Fibroblast of skin of left quadriceps (primary cell): Measurements from ENCODE around the gene MCF2L2.
"Not testable (repeated sequence)": the region's sequence is repeated elsewhere in the genome, so short reads cannot be mapped to it uniquely, and the experiment has no call there.

Source experiments
- DNase-seq, 2 experiments: peaks; one replicate each; pipeline ENCODE4 v3.0.0-alpha.2; 2013; ENCODE audit warnings: low read depth in 2 of 2

The MCF2L2 gene

GRCh38 chr3:183233966-183234365 lies 194.5 kb downstream of the MCF2L2 start:
- no peak for DNase-seq

GRCh38 chr3:183230826-183231225 lies 197.6 kb downstream of the MCF2L2 start:
- no peak for DNase-seq

DNA sequence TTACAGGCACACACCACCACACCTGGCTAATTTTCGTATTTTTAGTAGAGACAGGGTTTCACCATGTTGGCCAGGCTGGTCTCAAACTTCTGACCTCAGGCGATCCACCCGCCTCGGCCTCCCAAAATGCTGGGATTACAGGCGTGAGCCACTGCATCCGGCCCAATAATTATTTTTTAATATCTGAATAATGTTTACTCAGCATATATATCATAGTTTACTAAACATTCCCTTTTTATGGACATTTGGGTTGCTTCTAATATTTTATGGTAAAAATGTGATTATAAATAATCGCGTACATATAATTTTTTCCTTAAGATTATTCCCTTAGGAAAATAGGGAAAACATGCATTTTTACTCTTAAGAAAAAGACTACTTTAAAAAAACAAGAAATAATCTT lies 198.2 kb downstream of the MCF2L2 start:
- DNase-seq: not testable (repeated sequence)

DNA sequence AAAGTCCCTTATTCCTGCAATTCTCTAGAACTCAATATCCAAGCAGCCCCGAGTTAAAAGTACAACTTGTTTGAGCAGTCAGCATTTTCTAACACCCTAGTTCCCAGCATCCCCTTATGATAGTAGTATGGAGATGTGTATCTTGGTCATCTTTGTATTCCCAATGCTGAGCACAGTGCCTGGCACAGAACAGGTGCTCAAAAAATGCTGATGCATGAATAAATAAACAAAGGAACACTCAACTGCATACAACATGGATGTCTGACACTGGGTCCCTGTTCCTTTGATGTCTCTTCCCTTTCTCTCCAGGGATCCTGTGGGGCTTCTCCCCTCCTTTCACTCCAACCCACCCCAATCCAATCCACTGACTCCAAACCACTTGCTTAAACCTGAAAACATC lies 199.2 kb downstream of the MCF2L2 start:
- no peak for DNase-seq

DNA sequence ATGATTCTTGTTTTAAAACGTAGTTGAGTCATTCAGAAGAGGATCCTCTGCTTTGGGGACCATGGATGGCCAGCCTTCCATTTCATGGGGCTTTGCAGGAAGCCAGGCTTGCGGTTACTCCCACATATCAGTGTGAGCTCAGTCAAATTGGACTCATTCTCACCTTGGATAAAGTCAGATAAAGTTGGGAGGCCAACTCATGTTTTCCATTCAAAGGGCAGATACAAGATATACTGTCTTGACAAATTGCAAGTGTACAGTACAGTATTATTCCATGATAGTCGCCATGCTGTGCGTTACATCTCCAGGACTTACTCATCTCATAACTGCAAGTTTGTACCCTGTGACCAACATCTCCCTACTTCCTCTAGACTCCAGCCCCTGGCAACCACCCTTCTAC lies 200.8 kb downstream of the MCF2L2 start:
- no peak for DNase-seq

DNA sequence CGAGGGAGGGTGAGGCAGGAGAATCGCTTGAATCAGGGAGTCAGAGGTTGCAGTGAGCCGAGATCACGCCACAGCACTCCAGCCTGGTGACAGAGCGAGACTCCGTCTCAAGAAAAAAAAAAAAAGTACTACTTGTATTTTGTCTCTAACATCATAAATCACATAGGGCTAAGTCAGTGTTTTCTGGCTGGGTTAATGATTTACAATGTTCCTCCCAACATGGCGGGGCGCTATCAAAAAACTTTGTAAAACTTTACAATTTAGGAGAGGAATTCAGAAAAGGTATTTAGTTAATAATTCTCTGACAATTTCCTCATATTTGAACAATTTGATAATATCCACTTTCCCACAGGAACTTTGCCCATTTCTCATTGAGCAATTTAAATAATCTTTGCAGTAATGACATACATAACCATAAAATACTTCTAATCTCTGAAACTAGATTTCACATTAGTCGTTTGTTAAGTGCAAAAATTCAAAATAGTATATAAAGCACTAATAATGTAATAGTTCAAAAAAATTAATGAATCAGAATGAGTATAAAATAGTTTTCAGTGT lies 202.0 kb downstream of the MCF2L2 start:
- DNase-seq: no peak

DNA sequence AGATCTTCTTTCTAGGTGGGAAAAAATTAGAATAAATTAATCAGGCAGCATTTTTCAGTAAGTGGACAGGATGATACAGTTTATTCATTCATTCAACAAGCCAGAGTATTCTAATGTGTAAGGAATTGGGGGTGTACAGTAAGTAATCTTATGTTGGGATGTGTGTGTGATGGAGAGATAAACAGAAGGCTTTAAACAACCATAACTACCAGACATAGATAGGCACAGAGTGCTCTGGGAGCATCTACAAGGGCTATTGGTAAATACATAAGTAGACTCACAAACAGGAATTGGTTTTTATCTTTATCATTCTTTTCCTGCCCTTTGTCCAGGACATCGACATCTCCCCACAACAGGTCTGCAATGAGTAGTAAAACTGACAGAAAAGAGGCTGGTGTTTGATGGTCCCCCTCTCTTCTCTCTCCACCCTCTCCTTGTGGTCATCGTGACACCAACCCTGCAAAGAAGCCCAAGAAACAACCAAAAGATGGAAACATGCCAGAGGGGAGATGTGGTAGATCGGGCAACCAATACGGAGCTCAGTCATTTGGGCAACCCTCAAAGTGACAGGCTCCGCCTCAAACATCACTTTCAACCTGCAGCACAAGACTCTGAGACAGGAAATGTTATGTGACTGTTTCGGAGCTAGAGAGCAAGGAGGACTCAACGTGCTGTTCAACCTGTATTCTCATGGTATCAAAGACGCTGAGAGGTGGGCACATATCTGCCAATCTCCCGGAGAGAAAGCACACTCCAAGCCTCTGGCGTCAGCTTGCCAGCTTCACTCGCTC lies 204.0 kb downstream of the MCF2L2 start:
- no peak for DNase-seq

DNA sequence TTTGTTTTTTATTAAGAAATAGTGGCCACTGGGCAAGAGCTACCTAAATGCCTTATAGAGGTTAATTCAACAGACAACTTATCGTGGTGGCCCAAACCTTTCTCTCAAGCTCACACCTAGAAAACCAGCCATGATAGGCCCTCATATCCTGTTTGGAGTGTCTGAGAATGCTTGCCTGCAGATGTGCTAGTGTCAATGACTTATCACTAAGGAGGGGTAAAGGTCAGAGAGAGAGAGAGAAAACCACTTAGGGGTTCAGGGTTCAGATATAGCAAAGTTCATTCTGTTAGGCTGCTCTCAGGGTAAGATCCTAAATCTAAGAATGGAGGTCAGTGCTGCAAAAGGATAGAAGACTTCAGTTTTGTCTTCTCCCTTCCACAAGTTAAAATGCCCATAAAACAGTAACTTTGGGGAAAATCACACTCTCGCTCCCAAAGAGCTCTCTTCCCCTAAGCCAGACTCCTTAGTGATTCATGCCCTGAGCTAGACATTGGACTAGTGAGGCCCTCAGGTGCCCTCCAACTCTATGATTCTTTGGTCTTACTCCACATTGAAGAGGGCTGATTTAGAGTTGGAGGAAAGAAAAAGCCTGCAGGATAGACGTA lies 205.7 kb downstream of the MCF2L2 start:
- no peak for DNase-seq

DNA sequence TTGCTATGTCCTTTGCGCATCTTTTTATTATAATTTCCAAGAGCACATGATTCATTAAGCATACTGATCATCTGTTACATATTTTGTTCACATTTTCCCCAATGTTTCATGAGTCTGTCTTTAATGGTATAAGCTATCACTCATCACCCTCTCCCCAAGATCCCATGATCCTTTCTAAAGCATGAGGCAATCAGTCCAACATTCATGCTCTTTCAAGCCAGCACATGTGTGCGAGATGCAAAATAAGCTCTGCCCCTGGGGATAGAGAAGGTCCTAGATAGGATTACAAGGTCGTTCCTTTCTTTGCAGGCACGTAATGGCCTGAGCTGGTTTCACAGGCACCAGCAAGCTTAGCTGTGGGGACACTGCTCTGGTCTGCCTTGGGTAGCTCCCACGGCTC lies 207.6 kb downstream of the MCF2L2 start:
- peak in 1 of 2 experiments; percentile 1 for DNase-seq

- no peak for DNase-seq
Measured at GRCh38 chr3:183218826-183219225, 209.6 kb downstream of the MCF2L2 start.

DNA sequence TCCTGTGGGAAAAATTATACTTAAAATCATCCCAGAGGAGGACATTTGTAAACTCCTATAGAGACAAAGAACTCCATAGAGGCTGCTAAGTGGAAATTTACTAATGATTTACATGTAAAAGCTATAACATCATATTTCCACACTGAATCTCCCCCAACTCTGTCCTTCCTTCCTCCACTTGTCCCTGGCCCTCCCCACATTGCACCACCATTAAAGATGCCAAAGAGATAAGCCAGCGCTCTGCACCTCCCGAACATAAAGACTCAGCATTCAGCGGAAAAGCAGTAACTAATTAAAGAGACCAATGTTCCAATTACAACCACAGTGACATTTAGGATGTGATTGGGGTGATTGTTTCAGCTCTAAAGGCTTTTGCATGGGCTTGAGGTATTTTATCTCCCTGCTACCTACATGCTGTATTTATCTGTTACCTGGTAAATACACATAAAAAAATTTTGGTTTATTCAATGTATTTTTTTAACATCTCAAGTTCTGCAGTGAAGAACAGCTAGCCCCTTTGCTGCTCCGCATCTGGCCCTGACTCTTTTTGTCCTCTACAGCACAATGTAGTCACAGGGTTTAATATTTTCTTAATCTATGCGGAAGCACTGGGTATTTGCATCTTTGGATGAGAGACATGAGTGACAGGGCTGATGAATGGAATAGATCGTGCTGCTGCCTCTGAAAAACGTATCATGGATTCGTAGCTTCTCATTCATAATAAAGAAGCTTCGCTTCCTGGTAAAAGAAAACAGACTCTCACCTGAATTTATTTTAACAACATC lies 210.7 kb downstream of the MCF2L2 start:
- DNase-seq: no peak

- no peak for DNase-seq
Measured at GRCh38 chr3:183215591-183216202, 212.7 kb downstream of the MCF2L2 start.

DNA sequence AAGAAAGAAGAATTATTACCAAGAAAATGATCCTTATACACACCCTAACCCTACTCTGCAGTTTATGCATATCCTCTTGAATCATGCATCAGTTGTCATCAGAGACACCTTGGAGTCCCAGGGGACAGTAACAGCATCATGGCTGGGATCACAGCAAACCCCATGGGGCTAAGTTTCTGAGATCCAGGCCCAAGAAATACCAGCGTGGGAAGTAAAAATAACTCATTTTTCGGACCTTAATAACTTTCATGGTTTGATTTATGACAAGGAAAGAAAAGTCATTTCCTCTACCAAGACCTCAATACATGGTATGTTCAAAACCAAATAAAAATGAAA lies 214.2 kb downstream of the MCF2L2 start:
- DNase-seq: no peak

DNA sequence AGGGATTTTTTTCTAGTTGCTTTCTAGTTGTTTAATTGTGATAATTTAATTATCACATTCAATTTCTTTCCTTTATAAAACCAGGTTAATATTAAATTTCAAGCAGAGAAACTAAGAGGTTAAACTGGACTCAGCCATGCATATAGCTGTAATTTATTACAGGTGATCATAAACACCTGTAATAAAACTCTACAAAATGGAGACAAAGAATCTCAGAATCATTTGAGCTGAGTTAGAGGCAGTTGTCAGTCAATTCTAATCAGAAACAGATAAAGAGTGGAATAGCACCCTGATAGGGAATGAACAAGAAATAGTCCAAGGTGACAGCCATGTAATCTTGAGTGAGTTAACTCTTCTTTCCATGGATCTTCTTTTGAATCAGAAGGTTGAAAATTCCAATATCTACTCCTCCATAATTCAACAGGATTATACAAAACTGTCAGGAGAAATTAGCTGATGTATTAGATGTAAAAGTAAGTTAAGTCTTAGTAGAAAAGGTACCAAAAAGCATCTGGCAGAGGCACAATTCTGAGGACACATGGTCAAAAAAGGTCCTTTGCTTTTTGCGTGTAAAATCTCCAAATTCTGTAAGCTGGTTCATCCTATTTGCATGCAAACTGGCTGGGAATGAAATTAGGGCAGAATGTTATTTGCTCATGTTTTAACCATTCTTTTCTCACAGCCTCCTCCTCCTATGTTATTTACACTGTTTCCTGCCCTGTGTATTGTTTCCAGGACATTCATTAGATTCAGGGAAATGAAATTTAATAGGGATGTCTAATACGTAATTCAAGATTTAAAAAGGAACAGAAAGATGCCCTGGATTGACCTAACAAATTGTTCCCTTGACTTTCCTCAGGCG lies 214.8 kb downstream of the MCF2L2 start:
- no peak for DNase-seq

DNA sequence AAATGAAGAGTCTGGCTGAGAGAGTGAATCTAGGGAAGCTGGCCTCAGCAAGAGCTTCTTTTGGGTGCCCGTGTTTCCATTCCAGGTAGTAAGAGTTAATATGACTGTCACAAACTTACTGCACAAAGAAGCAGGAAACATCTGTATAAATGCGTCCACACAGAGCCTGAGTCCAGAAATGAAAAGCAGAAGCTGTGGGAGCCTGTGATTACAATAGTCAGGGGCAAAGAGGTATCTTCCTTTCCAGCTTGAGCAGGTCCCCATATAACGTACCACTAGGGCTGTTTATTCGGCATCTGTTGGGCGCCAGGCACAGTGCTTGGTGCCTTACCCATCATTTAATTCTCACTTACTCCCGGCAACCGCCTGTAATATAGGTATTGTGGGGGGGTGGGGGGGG lies 215.9 kb downstream of the MCF2L2 start:
- DNase-seq: no peak

- no peak for DNase-seq
Measured at GRCh38 chr3:183212096-183212495, 216.3 kb downstream of the MCF2L2 start.

- DNase-seq: no peak
Measured at GRCh38 chr3:183211352-183211751, 217.1 kb downstream of the MCF2L2 start.

- no peak for DNase-seq
Measured at GRCh38 chr3:183210862-183211341, 217.5 kb downstream of the MCF2L2 start.

DNA sequence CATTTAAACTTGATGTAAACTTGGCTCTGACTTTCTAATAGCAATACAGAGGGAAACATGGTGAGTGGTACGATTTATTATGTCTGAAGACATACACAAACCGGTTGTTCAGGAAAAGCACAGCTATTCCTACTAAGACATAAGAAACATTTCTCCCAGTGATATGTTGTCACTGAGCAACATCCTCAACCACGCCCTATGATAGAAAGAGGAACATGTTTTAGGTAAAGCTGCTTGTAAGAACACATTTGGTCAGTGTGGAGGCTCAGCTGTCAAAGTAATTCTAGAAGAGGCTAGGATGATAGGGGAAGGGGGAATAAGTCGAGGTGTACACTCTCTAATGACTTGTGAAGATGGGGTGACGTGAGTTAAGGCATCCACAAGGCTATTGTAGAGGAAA lies 218.1 kb downstream of the MCF2L2 start:
- DNase-seq: no peak

GRCh38 chr3:183208800-183209199 lies 219.6 kb downstream of the MCF2L2 start:
- no peak for DNase-seq

DNA sequence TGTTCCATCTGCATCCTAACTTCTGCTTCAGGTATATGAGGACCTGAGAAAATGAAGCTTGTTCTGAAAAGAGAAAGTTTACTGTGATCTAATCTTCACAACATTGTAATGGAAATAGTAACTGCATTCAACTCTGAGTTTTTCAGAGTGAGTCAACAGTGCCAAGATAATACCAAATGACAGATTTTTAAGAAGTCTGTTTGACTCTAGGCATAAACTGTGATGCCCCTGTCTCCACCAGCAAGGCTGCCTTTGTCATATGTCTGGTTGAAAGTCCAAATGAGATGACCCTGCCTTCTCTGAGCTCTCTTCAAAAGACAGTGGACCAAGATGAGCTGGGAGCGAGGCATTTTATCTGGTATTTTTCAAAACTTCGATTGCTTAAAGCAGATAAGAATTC lies 220.2 kb downstream of the MCF2L2 start:
- DNase-seq: no peak
